SH-SY5Y (cell line): Measurements from ENCODE around the gene RAD51B.

Experiments
- GATA2 ChIP-seq: IDR thresholded peaks from 2 replicates; pipeline ENCODE4 v1.6.1; 2011; ENCODE audit warnings: mild to moderate bottlenecking, low read depth, low read length
- GATA3 ChIP-seq: IDR thresholded peaks from 2 replicates; pipeline ENCODE4 v1.6.1; 2011; ENCODE audit warnings: low read depth, mild to moderate bottlenecking, low read length, moderate library complexity

RAD51B gene

DNA sequence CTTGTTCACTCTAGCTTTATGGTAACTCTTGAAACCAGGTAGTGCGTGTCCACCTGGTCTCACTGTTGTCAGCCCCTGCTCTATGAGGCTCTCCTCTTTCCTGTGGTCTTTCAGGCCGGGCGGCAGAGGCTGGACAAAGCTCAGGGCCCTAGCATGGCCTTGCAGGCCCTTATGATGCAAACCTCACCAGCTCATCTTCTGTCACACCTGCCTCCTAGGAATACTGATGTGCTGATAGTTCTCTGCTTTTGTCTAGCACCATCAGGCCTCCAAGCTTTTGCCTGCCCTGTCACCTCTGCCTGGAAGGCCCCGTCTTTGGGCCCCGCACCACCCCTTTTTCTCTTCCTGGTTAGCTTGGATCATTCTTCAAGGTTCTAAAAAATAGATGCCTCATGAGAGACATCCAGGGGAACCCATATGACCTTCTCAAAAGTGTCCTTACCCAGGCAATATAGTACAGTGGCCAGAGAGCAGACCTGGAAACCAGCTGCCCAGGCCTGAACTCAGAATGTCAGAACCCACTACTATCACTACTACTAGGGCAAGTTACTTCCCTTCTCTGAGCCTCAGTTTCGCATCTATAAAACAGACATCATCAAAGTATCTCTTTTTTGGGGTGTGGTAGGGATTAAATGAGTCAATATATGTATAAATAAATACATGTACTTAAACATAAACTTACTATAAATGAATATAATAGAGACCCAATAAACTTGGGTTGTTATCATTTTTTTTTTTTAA is 881.6 kb downstream of the RAD51B start:
- TF ChIP-seq GATA2 (no peak), GATA3 (no peak)

DNA sequence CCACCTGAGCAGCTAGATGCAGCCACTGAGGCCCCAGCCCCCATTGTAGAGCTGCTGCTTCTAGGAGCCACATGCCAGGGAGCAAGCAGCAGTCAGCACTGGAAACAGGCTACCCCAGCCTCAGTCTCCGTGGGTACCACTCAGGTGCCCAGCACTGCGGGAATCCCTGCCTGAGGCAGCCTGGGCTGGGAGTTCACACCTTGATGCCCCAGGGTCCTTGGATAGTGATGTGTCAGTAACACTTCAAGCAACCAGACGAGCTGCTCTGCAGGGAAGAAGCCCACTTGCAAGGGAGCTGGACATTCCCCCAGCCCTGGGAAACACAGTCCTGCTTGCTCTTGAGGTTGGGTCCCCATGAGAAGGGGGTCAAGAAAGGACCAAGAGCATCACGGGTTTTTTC is 882.6 kb downstream of the RAD51B start:
- TF ChIP-seq GATA3 (no peak), GATA2 (no peak)

DNA sequence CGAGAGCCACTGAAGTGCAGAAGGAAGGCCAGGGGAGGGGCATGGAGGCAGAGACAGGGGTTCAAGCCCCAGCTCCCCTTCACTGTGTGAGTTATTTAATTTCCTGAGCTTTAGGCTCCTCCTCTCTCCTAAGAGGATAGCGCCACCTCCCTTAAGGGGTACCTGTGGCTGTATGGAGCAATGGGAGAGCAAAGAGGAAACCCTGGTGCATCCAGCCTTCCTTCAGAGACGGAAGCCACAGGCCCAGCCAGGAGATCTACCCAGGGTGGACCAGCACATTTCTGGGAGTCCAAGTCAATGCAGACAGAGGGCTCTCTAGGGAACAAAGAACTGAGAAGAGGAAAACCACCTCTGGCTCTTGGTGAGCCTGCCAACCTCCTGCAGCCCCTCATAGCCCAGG is 883.0 kb downstream of the RAD51B start:
- TF ChIP-seq GATA2 (no peak), GATA3 (no peak)

DNA sequence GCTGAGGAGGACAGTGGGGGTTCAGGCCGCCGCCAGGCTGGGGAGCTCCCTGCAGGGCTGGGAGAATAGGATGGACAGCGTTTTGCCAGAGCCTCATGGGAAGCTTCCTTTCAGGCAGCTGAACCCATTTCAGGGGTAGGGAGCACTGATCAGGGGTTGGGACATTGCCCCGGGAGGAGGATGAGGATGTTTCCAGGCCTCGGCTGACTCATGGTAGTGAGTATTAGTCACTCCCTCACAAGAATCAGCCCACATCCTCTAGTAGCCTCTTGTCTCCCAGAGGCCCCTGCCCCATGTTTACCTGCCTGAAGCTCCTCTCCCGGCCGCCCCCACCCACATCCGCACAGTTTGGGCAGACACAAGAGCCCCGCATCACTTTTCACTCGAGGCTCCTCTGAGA is 883.5 kb downstream of the RAD51B start:
- TF ChIP-seq GATA3 (no peak), GATA2 (no peak)

DNA sequence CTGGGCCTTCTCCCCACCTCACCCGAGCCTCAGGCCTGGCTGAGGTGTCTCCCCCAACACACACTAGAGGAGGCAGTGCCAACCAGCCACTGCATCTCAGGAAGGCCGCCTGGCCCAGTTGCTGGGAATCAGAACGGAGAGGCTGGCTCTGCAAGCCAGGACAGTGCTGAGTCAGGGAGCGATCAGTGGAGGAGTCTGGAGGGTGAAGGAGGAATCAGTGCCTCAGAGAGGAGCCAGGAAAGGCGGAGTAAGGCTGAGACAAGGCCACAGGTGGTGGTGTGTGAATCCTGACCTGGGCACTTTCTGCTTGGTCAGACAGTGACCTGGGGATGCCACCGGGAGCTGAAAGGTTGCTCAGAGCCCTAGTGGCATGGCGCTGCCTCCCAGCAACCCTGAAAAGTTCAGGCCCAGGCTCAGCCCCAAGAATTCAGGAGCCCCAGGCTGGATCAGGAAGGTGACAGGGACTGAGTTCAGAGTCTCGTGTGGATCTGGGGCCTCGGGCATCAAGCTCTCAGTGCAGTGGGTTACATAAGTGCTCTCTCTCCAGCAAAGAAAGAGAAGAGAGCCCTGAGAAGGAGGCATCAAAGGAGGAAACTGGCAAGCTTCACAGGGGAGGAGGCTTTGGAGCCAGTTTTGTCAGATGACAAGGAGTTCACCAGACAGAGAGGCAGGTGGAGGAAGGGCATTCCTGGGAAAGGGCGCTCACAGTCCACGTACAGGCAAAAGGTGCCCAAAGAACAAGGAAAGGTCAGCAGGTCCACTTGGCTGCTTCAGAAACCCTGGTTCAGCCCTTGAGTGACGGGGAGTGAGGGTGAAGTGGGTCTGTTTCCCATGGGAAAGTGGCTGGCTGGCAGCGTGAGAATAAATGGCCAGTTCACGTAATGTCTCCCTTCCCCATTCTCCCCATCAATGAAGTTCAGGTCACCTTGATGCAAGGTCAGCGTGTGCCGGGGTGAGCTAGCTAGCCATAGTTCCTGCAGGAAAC is 885.4 kb downstream of the RAD51B start:
- TF ChIP-seq GATA3 (no peak), GATA2 (no peak)

DNA sequence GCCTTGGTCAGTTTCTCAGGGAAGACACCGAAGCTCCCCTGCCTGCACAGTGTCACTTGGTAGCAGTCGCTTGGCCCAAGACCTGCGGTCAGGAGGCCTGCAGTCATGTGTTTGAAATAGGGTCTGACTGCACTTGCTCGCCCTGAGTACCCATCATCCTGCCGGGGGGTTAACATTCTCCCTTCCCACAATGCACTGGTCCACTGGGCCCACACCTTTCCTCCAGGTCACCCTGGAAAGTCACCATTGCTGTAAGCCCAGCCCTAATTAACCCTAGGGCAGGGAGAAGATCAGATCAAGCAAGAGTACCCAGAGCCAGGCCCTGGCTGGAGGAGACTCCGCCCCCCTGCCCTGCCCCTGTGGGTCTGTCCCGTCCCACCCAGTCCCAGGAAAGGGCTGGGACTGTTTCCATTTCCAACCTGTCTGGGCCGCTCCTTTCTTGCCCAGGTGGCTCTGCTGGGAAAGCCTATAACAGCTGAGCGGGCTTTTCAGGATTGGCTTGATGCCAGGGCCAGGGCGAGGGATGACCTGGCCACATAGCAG is 886.2 kb downstream of the RAD51B start:
- no peak for TF ChIP-seq GATA3
- TF ChIP-seq GATA2 = no peak

DNA sequence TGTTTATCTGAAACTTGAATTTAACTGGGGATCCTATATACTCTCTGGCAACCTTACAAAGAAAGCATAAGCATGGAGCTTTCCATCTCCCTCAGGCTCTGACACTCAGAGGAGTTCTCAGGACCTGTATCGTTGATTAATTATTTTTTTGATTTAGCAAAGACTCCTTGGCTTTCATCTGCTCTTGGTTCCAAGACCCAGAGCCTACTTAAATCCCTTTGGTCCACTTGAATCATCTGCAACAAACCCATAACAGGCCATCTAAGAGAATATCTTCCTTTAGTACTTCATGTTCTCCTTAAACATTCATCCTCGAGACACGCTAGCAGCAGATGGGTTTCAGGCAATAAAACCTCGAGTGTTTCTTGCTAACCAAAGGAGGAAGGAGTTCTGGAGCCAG is 887.9 kb downstream of the RAD51B start:
- TF ChIP-seq GATA2 = no peak
- no peak for TF ChIP-seq GATA3

DNA sequence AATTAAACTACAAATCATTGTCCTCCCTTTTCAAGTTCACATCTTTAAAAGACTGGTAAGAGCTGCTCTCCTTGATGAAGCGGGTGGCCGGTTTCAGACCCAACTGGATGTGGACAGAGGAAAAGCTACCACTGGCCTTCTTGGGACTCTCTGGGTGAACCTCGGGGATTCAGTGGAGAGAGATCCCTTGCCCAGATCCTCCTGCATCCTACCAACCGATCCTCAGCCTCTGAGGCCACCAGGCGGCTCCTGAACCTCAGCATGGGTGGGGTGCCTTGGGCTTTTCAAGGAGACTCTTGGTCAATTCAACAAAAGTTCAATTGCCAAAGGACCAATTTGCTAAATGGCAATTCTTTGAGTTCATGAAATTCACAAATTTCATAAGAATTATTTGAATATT is 888.8 kb downstream of the RAD51B start:
- TF ChIP-seq GATA2 (no peak), GATA3 (no peak)

DNA sequence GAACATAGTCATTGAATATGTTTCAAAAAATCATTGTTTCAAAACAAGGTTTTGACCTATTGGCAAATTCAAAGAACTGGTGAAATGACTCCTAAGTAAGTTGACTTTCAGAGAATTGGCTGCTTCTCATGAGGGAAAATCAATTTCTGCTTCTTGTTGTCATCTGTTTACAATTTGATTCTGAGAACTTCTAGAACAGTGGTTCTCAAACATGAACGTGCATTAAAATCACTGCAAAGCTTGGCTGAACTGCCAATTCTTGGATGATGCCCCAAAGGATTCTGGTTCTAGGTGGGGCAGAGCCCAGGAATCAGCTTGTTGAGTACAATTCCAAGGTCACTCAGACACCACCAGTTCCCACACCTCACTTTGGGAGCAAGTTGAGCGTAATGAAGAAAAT is 889.4 kb downstream of the RAD51B start:
- no peak for TF ChIP-seq GATA2

DNA sequence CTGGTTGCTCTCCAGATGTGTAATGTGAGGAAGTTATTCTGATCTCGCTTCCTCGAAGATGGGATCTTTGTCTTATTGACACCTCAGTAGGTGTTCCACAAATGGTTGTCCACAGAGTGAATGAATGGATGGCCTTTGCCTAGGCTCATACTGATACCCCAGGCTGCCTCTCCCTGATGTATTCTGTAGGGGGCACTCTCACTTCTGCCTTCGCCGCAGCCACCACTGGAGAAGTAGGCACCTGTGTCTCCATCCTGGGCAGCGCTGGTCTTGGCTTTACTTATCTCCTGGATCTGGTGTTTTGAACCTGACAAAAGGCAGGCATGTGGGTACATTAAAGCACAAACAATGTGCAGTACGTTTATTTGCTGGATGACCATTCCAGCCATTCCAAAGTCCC is 891.2 kb downstream of the RAD51B start:
- no peak for TF ChIP-seq GATA3
- TF ChIP-seq GATA2 = no peak

DNA sequence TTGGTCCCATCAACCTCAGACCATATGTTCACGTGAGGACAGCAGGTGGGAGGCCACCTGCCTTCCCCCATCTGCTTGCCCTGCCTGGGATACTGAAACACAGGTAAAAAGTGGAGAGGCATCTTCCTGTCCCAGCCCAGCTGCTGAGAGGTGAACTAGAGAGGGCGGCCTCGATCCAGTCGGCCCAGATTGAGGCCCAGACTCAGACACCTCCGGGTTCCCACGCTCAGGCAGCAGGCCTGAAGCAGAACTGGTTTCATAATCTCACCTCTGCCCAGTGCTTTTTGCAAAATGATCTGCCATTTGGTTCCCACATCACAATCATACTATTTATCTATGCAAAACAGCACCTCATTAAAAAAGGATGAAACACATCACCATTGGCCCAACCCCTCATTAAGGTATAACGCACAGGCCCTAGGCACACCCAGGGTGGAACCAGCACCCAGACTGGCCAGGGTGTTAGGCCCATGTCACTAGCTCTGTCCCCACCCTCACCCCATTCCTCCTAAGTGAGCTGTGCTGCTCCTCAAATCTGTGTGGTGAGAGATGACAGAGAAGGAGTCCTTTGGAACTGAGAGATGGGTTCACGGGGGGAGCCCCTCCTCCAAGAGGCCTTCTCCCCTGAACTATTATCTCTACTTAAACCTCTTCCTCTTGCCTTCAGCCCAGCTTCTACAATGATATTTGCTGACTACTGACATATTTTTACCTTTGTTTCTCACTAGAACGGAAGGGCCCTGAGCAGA is 892.2 kb downstream of the RAD51B start:
- TF ChIP-seq GATA3 (no peak), GATA2 (no peak)

DNA sequence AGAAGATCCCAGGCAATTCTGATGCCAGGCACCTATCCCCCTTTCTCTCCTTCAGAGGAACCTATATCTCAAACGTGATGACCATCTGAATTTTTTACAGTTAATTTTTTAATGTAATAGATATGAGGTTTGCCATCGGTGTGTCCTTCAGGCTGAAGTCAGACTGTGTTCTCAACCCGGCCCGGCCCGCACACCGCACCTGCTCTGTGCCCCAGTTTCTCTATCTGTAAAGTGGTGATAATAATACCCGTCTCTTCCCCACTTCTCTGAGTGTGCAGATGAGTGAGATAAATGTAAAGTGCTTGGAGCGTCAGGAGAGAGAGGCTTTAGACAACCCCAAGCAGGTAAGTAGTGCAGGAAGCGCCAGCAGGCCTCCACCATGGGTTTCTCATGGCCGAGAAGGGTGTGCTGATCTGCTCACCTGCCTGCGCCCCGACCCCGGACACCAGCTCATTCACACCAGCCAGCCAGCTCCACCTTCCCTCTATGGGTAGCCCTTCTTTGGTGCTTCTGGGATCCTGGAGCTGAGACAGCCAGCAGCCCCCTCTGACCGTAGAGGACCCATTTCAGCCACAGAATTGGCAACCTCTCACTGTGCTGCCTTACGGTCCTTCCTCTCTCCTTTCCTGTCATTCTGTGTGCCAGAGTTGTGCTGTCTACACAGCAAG is 893.3 kb downstream of the RAD51B start:
- no peak for TF ChIP-seq GATA3
- TF ChIP-seq GATA2 = no peak

DNA sequence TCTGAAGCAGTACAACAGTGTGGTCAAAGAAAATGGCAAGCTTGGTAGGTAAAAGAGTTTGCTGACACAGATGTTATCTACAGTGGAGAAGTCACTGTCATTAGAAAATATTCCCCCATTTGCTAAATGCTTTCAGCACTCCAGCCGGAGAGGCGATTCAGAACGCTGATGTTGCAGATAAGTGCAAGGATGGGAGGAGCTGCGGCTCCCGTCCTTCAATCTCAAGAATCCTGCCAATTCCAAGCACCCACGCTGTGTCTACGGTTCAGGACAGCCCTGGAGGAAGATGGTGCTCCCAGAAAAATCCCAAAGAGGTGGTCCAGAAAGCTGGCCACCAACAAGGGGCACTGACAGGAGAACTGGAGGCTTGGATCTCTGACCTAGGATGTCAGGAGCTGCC is 894.2 kb downstream of the RAD51B start:
- TF ChIP-seq GATA2 (peak; percentile 5; the same call in 1 of the 2 replicates), GATA3 (no peak)
